Inferior parietal cortex (tissue), 1 donor: Measurements from ENCODE around the gene VWDE.

Experiments used
- DNase-seq: peaks from one replicate; pipeline ENCODE4 v3.0.0-alpha.2; 2016; ENCODE audit errors: extremely low spot score

Gene VWDE

GRCh38 chr7:12328888-12329770 lies 74.5 kb downstream of the VWDE start:
- DNase-seq, result no peak

GRCh38 chr7:12327922-12328321 lies 75.7 kb downstream of the VWDE start:
- no peak for DNase-seq

GRCh38 chr7:12325646-12326045 lies 78.0 kb downstream of the VWDE start:
- DNase-seq, result no peak

- no peak for DNase-seq
Measured at GRCh38 chr7:12323415-12323814, 80.2 kb downstream of the VWDE start.

GRCh38 chr7:12322903-12323300 lies 80.8 kb downstream of the VWDE start:
- DNase-seq, result no peak

- DNase-seq, result peak; percentile 36
Measured at GRCh38 chr7:12322284-12322902, 81.3 kb downstream of the VWDE start.

GRCh38 chr7:12320987-12321647 lies 82.5 kb downstream of the VWDE start:
- no peak for DNase-seq

- DNase-seq, result no peak
Measured at GRCh38 chr7:12320241-12320986, 83.3 kb downstream of the VWDE start.

- DNase-seq, result no peak
Measured at GRCh38 chr7:12317675-12318074, 86.0 kb downstream of the VWDE start.

GRCh38 chr7:12316925-12317324 lies 86.7 kb downstream of the VWDE start:
- DNase-seq, result no peak

- DNase-seq, result no peak
Measured at GRCh38 chr7:12315049-12315448, 88.6 kb downstream of the VWDE start.

GRCh38 chr7:12314199-12314598 lies 89.5 kb downstream of the VWDE start:
- DNase-seq, result no peak

- DNase-seq, result no peak
Measured at GRCh38 chr7:12305502-12305901, 98.2 kb downstream of the VWDE start.

GRCh38 chr7:12303495-12303894 lies 100.2 kb downstream of the VWDE start:
- DNase-seq, result no peak

- DNase-seq, result no peak
Measured at GRCh38 chr7:12303062-12303461, 100.6 kb downstream of the VWDE start.

GRCh38 chr7:12300415-12300814 lies 103.2 kb downstream of the VWDE start:
- DNase-seq, result no peak

GRCh38 chr7:12299367-12299766 lies 104.3 kb downstream of the VWDE start:
- DNase-seq, result no peak

- no peak for DNase-seq
Measured at GRCh38 chr7:12297283-12298108, 106.2 kb downstream of the VWDE start.

- DNase-seq, result no peak
Measured at GRCh38 chr7:12296051-12296570, 107.6 kb downstream of the VWDE start.

- no peak for DNase-seq
Measured at GRCh38 chr7:12294701-12295100, 109.0 kb downstream of the VWDE start.

- DNase-seq, result no peak
Measured at GRCh38 chr7:12291870-12292269, 111.8 kb downstream of the VWDE start.
